ENCODE data around the gene JAK3. TPM values are rescaled to one million over a fixed set of nuclear protein-coding genes. Genes with fewer than 3 reads are reported as not detected.
"Not testable (repeated sequence)": the region's sequence is repeated elsewhere in the genome, so short reads cannot be mapped to it uniquely, and the experiment has no call there.

The JAK3 gene
- total RNA-seq, 1 donor from 2014 or later = 1.6 TPM

DNA sequence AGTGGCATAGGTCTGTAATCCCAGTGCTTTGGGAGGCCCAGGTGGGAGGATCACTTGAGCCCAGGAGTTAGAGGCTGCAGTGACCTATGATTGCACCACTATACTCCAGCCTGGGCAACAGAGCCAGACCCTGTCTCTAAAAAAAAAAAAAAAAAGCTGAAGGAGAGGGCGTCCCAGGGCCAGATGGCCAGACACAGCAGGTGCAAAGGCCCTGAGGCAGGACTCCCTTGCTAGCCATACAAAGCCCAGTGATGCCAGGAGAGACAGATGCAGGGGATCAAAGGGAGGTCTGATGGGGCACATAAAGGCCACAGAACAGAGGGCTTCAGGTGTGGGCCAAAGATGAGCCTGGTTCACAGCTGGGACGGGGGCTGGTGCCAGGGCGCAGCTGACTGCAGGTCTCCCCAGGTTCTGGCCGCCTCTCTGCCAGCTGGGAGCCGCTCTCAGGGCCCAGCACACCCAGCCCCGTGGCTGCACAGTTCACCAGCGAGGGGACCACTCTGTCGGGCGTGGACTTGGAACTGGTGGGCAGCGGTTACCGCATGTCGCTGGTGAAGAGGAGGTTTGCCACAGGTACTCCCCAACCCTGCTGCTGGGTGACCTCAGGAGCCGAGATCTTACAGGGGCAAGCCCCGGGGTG is 60.4 kb downstream of the JAK3 start:
- no peak overlapping the region for H3K27ac Mint-ChIP-seq (ENCODE audit: unreplicated experiment)
- H3K4me3 Mint-ChIP-seq (ENCODE audit: unreplicated experiment) = no peak overlapping the region
- H3K36me3 Mint-ChIP-seq (ENCODE audit: unreplicated experiment) = no peaks in the 10 kb centered on the region
- H3K9me3 Mint-ChIP-seq (ENCODE audit: unreplicated experiment) = no peaks in the 10 kb centered on the region
- H3K27me3 Mint-ChIP-seq (ENCODE audit: unreplicated experiment) = no peaks in the 10 kb centered on the region
- TF ChIP-seq CTCF (IDR thresholded peaks at IDR 0.05) = no peak
- peaks cover 4% of the 10 kb centered on the region for H3K4me1 Mint-ChIP-seq (ENCODE audit: unreplicated experiment)
- DNase-seq (ENCODE audit: extremely low spot score, unreplicated experiment) = no peak

- peak; percentile 80 for TF ChIP-seq CTCF (IDR thresholded peaks at IDR 0.05)
- Mint-ChIP-seq H3K27me3 (ENCODE audit: unreplicated experiment) (no peaks in the 10 kb centered on the region), H3K4me3 (ENCODE audit: unreplicated experiment) (no peak overlapping the region), H3K9me3 (ENCODE audit: unreplicated experiment) (no peaks in the 10 kb centered on the region), H3K4me1 (ENCODE audit: unreplicated experiment) (peaks cover 3% of the 10 kb centered on the region), H3K27ac (ENCODE audit: unreplicated experiment) (no peak overlapping the region), H3K36me3 (ENCODE audit: unreplicated experiment) (no peaks in the 10 kb centered on the region)
- DNase-seq (ENCODE audit: extremely low spot score, unreplicated experiment) = no peak
Observed at GRCh38 chr19:17784201-17785008, 63.4 kb downstream of the JAK3 start.

DNA sequence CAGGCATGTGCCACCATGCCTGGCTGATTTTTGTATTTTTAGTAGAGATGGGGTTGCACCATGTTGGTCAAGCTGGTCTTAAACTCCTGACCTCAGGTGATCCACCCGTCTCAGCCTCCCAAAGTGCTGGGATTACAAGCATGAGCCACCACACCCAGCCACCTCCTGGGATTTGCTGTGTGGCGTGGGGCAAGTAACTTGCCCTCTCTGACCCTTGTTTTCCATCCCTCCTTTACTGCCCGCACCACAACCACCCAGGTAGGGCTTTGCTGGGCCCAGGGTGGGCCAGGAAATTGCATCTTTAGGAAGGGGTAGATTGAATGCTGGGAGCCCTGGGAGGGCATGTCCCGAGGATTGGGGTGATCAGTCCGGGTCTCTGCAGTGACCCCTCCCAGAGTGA is 64.1 kb downstream of the JAK3 start:
- not testable (repeated sequence) for H3K4me1 Mint-ChIP-seq (ENCODE audit: unreplicated experiment); H3K36me3 Mint-ChIP-seq (ENCODE audit: unreplicated experiment); H3K27ac Mint-ChIP-seq (ENCODE audit: unreplicated experiment); H3K27me3 Mint-ChIP-seq (ENCODE audit: unreplicated experiment); H3K4me3 Mint-ChIP-seq (ENCODE audit: unreplicated experiment); DNase-seq (ENCODE audit: extremely low spot score, unreplicated experiment); H3K9me3 Mint-ChIP-seq (ENCODE audit: unreplicated experiment)

GRCh38 chr19:17780781-17781180 is 67.0 kb downstream of the JAK3 start:
- Mint-ChIP-seq H3K36me3 (ENCODE audit: unreplicated experiment) (no peaks in the 10 kb centered on the region), H3K4me3 (ENCODE audit: unreplicated experiment) (no peak overlapping the region), H3K9me3 (ENCODE audit: unreplicated experiment) (no peaks in the 10 kb centered on the region), H3K27me3 (ENCODE audit: unreplicated experiment) (peaks cover 8% of the 10 kb centered on the region), H3K4me1 (ENCODE audit: unreplicated experiment) (peaks cover 13% of the 10 kb centered on the region), H3K27ac (ENCODE audit: unreplicated experiment) (no peak overlapping the region)
- no peak for TF ChIP-seq CTCF (IDR thresholded peaks at IDR 0.05)
- no peak for DNase-seq (ENCODE audit: extremely low spot score, unreplicated experiment)

- no peak for DNase-seq (ENCODE audit: extremely low spot score, unreplicated experiment)
- peaks cover 8% of the 10 kb centered on the region for H3K27me3 Mint-ChIP-seq (ENCODE audit: unreplicated experiment)
- H3K36me3 Mint-ChIP-seq (ENCODE audit: unreplicated experiment) = no peaks in the 10 kb centered on the region
- no peaks in the 10 kb centered on the region for H3K9me3 Mint-ChIP-seq (ENCODE audit: unreplicated experiment)
- H3K4me1 Mint-ChIP-seq (ENCODE audit: unreplicated experiment) = peaks cover 13% of the 10 kb centered on the region
- TF ChIP-seq CTCF (IDR thresholded peaks at IDR 0.05) = no peak
- no peak overlapping the region for H3K4me3 Mint-ChIP-seq (ENCODE audit: unreplicated experiment)
- H3K27ac Mint-ChIP-seq (ENCODE audit: unreplicated experiment) = no peak overlapping the region
Observed at GRCh38 chr19:17778968-17779929, 68.5 kb downstream of the JAK3 start.

All from osteocyte (in vitro differentiated cells).